ENCODE results near the gene IFFO2. TPM values are rescaled to one million over a fixed set of nuclear protein-coding genes. Genes with fewer than 3 reads are reported as not detected.

IFFO2 gene
- total RNA-seq, 2 donors from 2014 or later: 2.3 to 14.0 TPM

DNA sequence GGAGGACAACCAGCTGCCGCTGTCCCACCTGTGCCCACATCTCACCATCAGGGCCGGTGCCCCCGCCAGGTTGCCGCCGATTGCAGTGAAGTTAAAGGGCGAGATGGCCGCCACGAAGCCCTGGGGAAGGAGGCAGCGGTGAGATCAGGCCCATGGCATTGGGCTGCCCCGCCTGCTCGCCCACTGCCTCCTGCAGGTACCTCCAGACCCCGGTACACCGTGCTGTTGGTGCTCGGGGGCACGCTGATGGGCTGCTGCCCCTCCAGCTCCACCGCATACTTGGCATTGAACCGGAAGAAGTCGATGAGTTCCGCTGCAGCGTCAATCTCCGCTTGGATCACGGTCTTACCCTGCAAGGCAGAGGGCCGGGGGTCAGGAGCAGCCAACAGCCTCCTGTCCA is 73.4 kb downstream of the IFFO2 start:
- Histone ChIP-seq H3K27ac (no peak overlapping the region), H3K9me3 (no peaks in the 10 kb centered on the region), H3K4me1 (no peaks in the 10 kb centered on the region), H3K36me3 (peaks cover 7% of the 10 kb centered on the region), H3K4me3 (no peak overlapping the region), H3K27me3 (no peaks in the 10 kb centered on the region)
- DNase-seq (ENCODE audit: low spot score): no peak
- TF ChIP-seq CTCF (IDR thresholded peaks at IDR 0.05): no peak

- no peaks in the 10 kb centered on the region for H3K27me3 ChIP-seq
- no peaks in the 10 kb centered on the region for H3K9me3 ChIP-seq
- H3K4me1 ChIP-seq: no peaks in the 10 kb centered on the region
- no peak for DNase-seq (ENCODE audit: low spot score)
- H3K36me3 ChIP-seq: peaks cover 7% of the 10 kb centered on the region
- TF ChIP-seq CTCF (IDR thresholded peaks at IDR 0.05): no peak
- H3K4me3 ChIP-seq: no peak overlapping the region
- H3K27ac ChIP-seq: no peak overlapping the region
Measured at GRCh38 chr1:18882486-18882885, 74.0 kb downstream of the IFFO2 start.

GRCh38 chr1:18881642-18882431 is 74.6 kb downstream of the IFFO2 start:
- TF ChIP-seq CTCF (IDR thresholded peaks at IDR 0.05): no peak
- Histone ChIP-seq H3K27ac (no peak overlapping the region), H3K4me1 (no peaks in the 10 kb centered on the region), H3K4me3 (no peak overlapping the region), H3K36me3 (peaks cover 7% of the 10 kb centered on the region), H3K27me3 (no peaks in the 10 kb centered on the region), H3K9me3 (no peaks in the 10 kb centered on the region)
- no peak for DNase-seq (ENCODE audit: low spot score)

GRCh38 chr1:18881164-18881563 is 75.3 kb downstream of the IFFO2 start:
- DNase-seq (ENCODE audit: low spot score): no peak
- no peak for TF ChIP-seq CTCF (IDR thresholded peaks at IDR 0.05)
- H3K4me1 ChIP-seq: no peaks in the 10 kb centered on the region
- no peaks in the 10 kb centered on the region for H3K27me3 ChIP-seq
- no peaks in the 10 kb centered on the region for H3K9me3 ChIP-seq
- peaks cover 7% of the 10 kb centered on the region for H3K36me3 ChIP-seq
- H3K4me3 ChIP-seq: no peak overlapping the region
- H3K27ac ChIP-seq: no peak overlapping the region

DNA sequence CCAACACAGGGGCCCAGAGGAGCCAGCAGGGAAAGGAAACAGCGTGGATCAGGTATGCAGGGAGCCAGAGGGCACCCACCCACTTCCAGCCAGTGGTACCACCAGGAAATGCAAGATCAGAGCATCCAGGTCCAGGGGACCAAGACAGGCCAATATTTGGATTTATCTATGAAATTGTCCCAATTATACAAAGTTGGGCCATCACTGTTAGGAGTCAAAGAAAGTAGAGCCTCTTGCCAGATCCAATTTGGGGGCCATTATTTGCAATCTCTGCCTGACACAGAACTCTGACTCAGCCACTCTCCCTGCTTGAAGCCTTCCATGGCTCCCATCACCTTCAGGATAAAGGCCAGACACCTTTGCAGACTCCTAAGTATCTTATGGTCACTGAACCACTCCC is 75.9 kb downstream of the IFFO2 start:
- no peak for DNase-seq (ENCODE audit: low spot score)
- no peaks in the 10 kb centered on the region for H3K4me1 ChIP-seq
- H3K36me3 ChIP-seq: peaks cover 7% of the 10 kb centered on the region
- TF ChIP-seq CTCF (IDR thresholded peaks at IDR 0.05): no peak
- H3K4me3 ChIP-seq: no peak overlapping the region
- no peak overlapping the region for H3K27ac ChIP-seq
- H3K9me3 ChIP-seq: no peaks in the 10 kb centered on the region
- H3K27me3 ChIP-seq: no peaks in the 10 kb centered on the region

Data from right atrium auricular region (tissue), 2 donors.